HG03097 (cell line): ENCODE measurements around the gene LRMDA.

Source experiments
- ATAC-seq: cut with Tn5 transposase; IDR thresholded peaks from one replicate; pipeline ENCODE4 v1.9.1; 2021; ENCODE audit not compliant: unreplicated experiment, low FRiP score

Gene LRMDA

DNA sequence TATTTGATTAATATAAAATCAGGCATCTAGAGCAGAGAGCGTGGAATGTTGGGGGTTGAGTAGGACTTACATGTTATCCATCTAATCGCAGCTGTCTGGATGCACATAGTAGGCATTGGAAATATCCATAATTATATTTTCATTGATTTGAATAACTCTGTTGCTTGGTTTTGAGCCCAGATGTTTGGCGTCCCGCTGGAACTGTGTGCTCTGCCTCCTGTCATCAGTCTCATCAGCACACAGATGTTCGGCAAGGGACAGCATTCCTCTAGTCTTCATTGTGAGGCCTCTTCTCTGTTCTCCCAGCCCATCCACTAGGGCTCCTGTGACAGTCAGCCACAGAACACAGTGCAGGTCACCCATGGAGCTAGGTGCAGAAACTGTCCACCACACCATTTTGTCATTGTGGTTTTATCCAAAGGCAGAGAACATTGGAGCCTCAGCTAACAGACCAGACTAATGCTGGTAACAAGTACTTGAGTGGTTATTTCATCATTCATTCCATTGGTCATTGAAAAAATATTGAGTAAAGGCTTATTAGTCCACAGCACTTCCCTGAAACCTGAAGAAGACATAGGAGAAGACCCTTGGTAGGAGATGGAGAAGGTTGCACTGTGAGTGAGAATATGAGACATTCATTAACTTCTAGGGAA is 927.4 kb downstream of the LRMDA start:
- ATAC-seq = no peak

DNA sequence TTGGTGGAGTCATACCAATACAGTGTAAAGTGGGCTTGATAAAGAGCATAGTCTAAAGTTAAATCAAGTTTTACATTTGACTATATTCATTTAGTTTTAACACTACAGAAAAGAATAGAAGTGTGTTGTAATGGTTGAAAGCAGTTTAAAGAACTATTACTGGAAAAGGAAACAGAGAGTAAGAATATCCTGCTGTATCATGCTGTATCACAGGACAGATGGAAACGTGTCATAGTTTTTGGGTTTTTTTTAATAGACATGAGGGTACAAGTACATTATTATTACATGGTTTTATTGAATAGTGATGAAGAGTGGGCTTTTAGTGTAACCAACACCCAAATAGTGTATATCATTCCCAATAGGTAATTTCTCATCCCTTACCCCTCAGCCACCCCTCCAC is 944.3 kb downstream of the LRMDA start:
- ATAC-seq = no peak

DNA sequence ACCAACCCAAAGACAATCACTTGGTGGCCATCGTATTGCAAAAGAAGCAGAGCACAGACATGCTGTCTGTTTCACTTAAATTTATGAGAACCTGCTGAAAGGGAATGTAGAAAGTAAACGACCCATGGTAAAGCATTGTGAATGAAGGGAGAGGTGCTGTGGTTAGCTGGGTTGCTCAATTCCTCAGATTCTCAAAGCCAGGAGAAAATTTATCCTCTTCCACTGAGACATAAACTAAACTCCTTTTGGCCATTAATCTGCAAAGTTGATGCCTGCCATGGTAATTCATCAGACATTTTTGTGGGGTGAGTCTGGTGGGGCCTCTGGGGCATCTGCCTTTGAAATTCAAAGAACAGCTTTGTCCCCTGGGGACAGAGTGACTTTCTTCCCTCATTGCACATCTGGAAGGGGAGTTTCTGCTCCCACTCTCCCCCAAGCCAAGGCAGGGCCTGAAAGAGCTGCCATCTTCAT is 951.0 kb downstream of the LRMDA start:
- ATAC-seq = no peak

DNA sequence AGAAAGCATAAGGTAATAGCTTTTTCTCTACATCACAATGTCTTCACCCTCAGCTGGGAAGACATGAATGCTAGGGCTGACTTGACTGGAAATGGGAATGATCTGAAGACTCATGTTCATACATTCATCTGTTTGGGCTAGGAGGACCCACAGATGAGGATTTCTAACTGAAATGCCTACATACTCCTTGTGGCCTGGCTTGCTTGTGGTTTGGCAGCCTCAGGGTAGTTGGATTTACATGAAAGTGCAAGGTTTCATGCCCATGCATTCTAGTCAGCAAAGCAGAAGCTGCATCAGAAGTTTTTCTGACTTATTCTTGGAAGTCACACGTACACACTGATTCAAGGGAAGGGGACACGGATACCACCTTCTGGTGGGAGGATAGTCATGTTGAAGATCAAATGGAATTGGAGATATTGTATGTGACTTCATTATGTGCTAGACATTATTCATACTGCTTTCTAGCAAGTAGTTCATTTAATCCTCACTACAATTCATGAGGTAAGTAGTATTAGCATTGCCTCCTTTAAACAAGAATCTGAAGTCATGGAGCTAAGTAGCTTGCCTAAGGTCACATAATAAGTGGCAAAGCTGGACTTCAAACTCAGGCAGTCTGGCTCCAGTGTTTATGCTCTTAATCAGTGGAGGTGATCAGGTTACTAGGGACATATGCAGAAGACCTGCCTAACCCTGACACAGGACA is 957.0 kb downstream of the LRMDA start:
- no peak for ATAC-seq

DNA sequence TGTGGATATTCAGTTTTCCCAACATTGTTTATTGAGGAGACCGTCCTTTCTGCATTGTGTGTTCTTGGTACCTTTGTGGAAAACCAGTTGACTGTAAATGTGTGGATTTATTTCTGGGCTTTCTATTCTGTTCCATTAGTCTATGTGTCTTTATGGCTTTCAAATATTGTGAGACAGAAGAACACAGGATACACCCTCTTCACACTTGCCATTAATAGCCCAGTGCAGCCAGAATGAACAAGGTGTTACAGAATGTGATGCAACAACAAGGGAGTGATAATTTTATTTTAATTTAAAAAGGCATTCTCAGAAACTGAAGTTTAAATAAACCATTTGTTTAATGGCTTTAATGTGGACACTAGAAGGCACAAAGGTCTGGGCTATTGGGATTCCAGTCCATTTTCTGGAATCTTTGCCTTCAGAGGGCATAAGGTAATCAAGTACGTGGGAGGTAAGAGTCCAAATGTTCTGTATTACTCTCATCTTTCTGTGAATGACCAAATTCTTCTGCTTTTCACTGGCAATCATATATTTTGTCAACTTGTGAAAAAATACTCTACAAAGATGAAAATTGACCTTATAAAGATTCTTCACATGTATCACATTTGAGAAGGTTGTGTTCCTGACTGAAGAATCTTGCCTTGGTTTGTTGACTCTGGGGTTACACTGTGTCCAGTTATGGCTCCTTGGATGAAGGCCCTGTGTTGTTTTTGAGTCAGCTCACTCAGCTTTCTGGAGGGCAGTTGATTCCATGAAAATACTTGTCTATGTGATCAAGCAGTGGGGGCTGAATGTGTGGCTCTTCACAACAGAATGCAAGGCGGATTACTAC is 962.7 kb downstream of the LRMDA start:
- ATAC-seq = no peak

DNA sequence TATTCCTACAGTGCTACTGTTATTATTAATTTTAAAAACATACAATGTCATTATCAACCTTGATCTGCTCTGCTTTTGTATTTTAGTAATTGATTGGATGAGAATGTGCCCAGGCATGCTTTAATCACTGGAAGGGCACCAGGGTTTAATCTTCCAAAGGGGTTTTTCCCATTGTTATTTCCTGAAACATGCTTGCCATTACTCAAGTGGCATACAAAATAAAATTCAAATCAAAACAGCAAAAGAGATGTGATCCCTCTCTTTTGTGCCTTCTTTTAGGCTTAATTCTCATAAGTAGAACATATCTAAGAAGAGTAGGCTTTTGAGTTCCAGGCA is 963.3 kb downstream of the LRMDA start:
- ATAC-seq = no peak

DNA sequence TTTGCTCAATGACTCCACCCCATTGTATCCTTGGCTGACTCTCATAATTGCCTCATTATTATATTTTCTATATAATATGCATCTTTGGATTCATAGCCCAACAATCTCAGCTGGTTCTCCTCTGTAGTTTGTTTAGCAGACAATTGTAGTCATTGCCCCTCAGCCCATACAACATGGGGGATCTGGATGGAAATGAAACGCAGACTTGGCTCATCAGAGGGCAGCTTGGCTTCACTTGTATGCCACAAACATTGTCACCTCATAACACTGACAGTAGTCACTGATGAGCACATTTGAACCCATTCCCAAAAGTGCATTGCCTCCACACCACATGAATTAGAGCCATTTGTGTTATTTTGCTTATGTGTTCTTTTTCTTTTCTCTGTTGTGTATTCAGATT is 963.8 kb downstream of the LRMDA start:
- no peak for ATAC-seq

DNA sequence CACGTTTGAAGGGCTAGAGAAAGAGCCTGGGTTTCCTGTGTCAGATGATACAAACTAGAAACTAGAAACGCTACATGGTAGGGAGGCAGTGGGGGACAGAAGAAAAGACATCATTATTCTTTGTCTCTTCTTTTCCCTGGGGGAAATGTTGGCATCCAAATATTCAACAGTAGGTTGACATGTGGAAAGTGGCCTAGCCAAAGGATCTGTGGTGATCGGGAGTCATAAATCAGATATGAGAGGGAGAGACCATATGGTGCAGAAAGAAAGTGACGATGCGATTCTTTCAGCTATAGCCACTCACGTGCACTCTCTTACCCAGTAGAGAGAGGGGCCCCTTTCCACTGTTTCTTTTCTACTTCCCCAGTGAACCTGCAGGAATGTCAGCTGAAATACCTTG is 964.7 kb downstream of the LRMDA start:
- ATAC-seq = no peak

DNA sequence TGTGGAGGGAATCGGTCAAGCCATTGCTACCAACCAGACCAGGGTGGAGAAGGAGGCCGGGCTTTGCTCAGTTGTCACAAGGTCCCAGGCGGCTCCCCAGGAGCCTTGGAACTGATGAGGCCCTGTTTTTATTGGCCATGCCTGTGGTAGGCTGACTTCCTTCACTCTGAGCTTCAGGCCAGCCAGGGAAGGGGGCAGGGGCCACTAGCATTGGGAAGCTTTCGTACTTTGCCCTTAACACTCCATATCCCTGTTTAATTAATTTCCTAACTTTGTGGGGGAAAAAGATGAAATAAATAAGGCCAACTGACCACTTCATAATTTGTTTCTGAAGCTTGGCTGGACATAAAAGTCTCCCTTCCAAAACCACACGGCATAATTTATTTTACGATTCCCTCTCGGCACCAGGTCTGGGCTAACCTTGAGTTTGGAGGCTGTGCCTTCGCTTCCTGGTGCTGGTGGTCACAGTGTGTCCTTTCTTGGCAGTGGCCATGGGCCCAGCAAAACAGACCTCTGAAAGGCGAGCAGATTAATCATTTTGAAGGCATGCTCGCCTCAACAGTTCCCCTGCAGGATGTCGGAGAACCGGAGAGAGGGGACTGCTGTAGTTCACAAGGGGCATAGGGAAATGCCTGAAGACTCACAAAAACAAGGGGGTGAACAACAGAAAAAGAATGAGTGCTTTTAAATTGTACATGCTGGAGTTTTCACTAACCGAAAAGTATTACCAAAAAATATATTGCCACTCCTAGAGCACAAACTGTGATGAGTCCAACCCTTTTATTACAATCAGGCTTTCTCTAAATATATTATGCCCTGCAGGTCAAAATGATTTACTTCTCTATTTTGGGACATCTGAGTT is 966.0 kb downstream of the LRMDA start:
- no peak for ATAC-seq

DNA sequence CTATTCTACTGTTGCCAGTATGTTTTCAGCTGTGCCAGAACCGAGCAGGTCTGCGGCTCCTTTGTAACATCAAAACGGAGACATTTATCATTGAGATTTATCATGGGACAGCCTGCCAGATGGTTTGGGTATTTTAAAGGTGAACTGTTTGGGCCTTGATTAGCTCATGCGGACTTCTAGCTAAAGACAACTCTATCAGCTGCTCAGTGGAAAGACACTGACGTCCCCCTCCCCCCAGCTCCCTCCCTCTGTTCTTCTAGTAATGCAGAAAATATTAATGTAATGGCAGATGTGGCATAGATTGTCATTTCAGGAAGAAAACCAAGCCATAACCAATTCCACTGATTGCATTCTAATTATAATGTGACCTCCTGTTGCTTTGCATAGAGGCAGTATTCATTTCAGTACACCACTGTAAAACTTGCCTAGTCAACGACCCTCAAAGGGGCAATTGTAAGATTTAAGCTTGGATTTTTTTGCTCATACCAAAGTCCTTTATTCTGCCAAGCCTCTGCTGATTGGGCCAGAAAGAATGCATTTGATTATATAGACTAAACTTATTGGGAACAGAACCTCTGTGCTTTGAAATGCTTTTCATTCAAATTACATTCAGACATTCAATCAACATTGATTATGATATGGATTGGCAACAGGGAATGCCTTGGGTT is 966.8 kb downstream of the LRMDA start:
- no peak for ATAC-seq

DNA sequence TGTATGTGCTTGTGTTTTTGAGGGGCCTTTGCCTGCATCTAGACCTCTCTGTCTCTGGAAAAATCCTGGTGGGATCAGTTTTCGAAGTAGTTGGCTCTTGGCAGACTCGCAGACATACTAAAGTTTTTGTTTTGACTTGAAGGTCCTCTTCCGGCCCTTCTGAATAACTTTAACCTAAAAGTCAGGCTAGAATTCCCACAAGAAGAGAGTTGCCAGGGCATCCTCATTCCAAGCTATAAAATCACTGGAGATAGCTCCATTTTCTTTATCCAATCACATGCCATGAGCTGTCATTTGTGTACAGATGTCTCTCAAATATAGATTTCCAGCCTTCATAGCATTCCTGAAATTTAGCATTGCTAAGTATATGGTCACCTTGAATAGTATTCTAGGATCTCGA is 967.8 kb downstream of the LRMDA start:
- ATAC-seq = no peak

DNA sequence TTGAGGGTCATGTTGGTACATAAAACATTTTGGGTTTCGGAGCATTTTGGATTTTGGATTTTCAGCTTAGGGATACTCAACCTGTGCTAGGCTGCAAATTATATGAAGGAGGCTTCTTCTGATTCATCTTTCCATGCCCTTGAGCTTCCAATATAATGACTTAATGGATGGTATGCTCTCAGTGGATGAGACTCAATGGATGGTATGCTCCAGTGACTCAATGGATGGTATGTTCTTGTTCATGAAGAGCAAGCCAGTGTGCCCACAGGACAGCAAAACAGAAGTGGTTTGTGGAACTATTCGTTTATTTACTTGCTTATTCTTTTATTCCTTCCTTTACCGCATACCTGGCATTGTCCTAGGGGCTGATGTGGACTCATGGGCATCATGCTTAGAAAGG is 969.6 kb downstream of the LRMDA start:
- no peak for ATAC-seq

DNA sequence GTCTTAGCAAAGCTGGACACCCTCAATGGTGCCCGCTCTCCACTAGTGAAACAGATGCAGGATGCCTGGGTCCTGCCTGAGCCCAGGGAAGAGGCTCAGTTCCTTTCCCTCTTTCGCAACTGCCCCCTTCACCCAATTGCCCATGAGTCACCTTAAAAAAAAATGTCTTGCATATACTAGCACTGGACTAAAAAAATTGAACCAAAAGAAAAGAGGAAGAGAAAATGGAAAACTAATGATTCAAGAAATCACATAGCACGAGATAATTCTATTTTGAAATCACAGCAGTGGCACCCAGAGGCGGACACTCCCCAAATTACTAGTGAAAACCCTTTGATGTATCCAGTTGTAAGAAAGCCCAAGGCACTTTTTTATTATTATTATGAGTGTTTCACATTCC is 972.5 kb downstream of the LRMDA start:
- ATAC-seq = no peak

DNA sequence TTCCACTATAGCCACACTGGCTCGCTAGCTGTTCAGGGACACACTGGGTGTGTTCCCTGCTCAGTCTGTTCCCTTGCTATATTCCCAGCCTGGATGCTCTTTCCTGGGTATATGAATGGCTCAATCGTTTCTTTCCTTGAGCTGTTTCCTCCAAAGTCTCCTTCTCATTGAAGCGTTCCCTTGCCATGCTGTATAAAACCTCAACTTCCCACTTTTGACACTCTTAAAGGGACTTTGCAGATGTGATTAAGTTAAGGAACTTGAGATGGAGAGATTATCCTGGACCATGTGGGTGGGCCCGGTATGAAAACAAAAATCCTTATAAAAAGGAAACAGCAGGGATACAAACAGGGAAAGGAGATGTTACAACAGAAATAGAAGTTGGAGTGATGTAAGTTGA is 973.1 kb downstream of the LRMDA start:
- ATAC-seq = no peak

DNA sequence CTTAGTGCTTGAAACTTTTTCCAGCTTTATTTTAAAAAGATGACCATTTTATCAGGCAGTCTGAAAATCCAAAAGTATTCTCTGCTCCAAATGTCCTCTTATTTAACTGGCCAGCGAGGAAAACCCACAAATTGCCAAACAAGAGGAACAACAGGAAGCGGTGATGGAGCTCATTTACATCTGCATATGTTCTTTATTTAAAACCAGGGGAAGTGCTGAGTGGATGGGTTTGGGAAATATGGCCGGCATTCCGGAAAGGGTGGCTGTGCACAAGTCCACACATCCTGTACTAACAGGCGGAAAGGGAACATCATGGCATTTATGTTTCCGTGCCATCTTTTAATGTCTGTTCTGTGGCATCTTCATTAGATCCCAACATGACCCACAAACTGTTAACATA is 974.5 kb downstream of the LRMDA start:
- ATAC-seq = no peak

DNA sequence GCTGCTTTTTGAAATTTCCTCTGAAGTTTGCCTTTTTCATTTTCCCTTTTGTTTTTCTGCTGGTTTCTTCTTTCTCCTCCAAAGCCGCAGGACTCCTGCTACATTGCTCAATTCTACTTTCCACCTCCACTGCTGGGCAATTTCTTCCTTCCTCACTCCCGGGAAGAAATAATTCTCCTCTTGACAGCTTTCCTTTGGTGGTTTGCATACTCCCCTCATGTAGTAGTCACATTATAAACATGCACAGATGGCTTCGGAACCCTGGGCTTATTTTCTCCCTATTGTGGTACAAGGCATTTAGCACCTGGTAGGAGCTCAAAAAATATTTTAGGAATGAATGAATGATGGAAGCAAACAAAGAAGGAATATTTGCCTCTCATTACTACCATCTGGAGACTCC is 977.2 kb downstream of the LRMDA start:
- no peak for ATAC-seq

DNA sequence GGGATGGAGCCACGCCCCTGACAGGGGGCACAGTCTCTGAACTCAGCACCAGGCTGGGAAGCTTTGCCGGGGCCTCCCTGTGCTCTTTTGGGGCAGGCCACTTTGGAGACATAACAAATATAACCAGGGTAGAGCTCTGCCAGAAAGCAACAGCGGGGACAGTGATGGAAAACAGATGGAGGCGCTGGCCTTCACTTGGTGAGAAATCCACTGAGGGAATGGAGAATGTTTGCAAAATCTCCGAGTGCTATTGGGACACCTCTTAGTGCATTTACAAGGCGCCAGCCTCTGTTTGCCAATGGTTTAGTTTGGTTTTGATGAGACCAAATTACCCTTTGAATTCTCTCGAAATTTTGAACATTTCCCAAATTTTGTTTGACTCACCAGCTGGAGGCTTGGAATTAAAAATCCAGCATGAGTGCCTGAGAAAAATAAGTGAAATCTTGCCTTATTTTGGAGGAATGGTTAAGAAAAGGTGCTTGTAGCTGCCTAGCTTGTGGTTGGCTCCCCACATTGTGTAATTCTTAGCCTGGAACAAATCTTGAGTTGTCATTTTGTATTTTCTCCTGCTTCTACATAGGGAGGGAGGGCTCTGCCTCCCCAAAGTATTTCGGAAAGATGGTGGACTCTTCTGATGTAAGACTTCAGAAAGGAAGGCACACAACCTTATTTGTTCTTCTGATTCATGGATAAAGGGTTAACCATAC is 980.5 kb downstream of the LRMDA start:
- no peak for ATAC-seq

DNA sequence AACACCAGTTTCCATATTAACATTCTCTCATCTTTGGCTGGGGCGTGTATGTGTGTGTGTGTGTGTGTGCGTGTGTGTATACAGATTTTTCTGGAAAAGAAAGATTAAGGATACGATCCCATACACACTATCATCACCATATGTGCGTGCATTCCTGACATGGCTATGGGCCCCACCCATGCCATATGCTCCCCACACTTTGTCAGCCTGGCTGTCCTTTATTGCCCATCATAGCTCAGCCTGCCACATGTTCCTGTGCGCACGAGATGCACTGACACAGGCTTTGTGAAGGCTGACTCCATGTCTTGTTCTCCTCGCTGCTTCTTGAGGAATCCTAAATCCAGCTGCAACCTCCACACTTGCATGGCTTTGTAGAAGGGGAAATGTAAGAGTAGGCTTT is 984.1 kb downstream of the LRMDA start:
- no peak for ATAC-seq

DNA sequence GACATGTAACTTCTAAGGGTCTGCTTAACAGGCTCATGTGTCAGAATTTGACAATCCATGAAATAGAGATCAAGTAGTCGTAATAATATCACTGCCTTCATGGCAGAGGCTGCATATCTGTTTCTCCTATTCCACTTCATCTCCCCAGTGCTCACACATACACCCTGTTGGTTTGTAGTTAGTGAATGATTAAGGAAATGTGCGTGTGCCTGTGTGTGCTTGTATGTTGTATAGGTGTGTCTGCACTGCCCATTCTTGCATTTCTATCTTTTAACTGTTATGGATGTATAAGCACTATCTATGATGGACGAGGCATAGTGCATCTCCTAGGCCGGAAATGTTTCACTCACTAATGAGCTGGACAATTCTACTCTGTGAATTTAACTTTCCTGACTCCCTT is 985.2 kb downstream of the LRMDA start:
- ATAC-seq = no peak

DNA sequence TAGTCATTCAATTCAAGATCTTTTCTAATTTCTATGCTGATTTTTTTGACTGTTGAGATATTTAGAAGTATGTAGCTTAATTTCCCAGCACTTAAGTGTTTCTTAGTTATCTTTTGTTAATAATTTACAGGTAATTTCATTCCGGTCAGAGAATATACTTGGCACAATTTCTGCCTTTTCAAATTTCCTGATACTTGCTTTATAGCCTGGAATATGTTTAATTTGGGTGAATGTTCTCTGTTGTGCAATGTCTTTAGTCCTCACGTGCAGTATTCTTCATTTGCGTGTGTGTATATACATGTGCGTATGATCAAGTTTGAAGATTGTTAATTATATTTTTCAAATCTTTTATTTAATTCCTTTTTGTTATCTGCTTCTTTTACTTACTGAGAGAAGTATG is 989.3 kb downstream of the LRMDA start:
- ATAC-seq = no peak
